HG02885 (cell line): Measurements from ENCODE around the gene TFB1M.
"Not testable (repeated sequence)": the region's sequence is repeated elsewhere in the genome, so short reads cannot be mapped to it uniquely, and the experiment has no call there.

Source experiments
- ATAC-seq: cut with Tn5 transposase; IDR thresholded peaks from one replicate; pipeline ENCODE4 v1.9.1; 2021; ENCODE audit warnings: mild to moderate bottlenecking; ENCODE audit not compliant: unreplicated experiment, poor library complexity

TFB1M gene

GRCh38 chr6:155306958-155307357 lies 7.3 kb downstream of the TFB1M start:
- no peak for ATAC-seq

GRCh38 chr6:155303361-155303870 lies 10.9 kb downstream of the TFB1M start:
- no peak for ATAC-seq

DNA sequence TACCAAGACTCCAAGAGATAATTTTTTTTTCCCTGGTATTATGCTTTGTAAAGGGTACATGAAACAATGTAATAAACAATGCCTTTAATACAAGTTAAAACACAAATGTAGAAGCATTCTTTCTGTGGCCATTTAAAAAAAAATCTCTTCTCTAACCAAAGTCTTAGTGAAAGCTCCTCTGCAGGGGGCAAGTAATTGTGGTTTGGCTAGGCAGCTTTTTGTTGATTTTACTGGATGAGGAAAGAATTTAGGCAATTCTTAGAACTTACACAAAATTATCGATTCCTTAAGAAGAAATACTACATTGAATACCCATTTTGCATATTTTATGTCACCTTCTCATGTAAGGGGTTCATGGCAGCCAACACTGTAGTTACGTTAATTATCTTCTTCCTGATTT lies 12.4 kb downstream of the TFB1M start:
- ATAC-seq = no peak

- no peak for ATAC-seq
These were observed 16.6 kb downstream of the TFB1M start for GRCh38 chr6:155297669-155298068.

- ATAC-seq = no peak
These were observed 21.6 kb downstream of the TFB1M start for GRCh38 chr6:155292711-155293110.

DNA sequence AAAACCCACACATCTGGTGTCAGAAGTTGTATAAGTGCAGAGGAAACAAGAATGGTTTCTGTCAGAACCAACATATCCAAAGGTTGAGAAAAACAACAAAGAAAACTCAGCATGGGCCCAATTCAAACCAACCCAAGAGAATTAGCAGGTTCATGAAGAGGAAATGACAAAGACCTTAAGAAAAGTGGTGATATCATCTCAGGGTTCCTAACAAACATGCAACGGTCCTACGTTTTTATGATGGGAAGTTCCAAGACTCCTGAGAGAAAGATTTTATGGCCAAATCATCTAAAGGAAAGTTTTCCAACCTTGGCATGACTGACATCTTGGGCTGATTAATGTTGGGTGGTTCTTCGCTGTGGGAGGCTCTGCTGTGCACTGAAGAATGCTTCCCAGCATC lies 23.0 kb downstream of the TFB1M start:
- no peak for ATAC-seq

DNA sequence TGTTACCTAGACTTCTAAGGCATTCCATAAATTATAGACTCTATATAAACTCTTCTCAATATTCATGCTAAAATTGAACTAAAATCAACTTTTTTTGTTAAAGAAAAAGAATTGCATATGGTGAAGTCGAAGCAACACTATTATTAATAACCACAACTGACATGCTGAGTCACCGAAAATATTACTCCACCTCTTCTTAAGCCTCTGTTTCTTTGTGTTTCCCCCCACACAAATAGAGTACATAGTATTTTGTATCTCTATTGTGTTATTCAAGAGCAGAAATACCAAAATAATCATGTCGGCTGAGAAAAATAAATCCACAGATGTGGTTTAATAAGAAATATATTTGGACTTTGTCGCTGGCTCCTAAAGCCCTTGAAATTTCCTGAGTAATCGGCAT lies 23.8 kb downstream of the TFB1M start:
- ATAC-seq = no peak

- no peak for ATAC-seq
These were observed 26.5 kb downstream of the TFB1M start for GRCh38 chr6:155287762-155288161.

- ATAC-seq = no peak
These were observed 29.5 kb downstream of the TFB1M start for GRCh38 chr6:155284775-155285174.

DNA sequence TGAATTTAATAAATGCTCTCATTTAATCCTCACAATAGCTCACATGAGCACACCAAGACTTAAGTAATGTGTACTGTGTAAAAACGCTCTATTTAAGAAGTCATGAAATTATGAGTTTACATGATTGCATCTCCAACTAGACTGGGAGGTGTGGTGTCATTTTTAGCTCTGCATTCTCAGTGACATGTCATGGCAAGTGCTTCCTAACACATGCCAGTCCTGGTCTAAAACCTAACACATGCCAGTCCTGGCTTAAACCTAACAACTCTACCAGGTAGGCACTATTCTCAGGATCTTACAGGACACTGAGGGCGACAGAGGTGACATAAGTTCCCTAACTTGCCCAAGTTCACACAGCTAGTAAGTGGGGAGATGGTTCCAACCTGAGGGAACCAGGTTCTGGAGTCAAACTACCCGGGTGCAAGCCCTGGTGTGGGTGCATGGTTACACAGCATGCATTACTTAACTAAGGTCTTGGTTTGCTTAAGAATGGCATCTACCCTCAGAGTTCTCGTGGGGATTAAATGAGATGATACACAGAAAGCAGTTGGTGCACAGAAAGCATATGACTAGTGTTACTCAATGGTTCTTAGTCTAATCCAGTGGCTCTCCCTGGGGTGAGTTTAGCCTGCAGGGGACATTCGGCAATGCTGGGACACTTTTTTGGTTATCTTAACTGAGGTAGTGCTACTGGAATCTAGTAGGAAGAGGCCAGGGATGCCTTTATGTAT lies 35.8 kb downstream of the TFB1M start:
- ATAC-seq = no peak

GRCh38 chr6:155276638-155277037 lies 37.6 kb downstream of the TFB1M start:
- ATAC-seq = no peak

- ATAC-seq = no peak
These were observed 38.3 kb downstream of the TFB1M start for GRCh38 chr6:155275808-155276480.

DNA sequence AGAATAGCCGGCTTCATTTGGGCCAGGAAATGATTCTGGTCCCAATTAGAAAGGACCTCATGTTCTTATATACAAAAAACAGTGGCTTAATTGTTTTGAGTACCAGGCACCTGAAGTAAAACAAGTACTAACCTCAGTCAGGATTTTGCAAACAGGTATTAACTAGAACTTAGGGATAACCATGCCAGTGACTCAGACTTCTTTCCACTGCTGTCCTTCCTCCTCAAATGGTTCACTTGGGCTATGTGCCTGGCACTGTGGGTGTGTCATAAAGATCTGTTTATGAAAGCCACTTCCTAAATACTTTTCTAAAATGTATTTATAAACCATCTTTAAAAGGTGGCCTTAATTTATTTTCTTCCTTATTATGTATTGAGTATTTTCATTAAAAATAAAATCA lies 39.8 kb downstream of the TFB1M start:
- ATAC-seq = no peak

DNA sequence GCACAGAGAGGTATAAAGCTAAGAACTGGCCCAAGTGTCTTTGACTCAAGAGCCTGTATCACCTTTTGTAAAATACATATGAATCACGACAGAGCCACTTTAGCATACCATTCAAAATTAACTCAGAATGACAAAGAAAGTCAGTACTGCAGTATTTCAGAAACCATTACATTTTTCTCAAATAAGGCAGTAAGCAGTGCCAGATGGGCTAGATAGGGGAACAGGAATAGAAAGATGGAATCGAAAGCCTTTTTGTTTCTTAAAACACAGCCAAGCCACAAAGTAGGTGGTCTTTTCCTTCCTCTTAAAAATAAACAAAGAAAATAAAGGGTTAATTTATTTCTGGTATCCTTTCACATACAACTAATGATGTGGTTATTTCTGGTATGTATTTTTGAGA lies 40.2 kb downstream of the TFB1M start:
- ATAC-seq = no peak

DNA sequence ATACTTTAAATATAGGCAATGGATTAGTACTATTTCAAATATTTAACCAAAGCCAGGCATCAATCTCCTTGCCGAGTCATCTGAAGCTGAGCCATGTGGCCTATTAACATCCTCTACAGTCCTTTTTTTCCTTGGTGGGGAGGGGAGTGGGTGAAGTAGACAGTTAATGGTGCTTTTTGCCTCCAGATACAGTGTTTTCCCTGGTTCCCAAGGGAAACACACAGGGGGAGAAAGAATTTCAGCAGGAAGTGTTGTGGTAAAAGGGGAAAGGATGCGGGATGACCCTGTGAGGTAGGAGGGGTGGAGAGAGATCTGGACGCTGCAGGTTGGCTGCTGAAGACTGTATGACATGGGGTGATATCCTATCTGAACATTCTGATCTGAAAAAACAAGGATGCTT lies 40.9 kb downstream of the TFB1M start:
- ATAC-seq = no peak

DNA sequence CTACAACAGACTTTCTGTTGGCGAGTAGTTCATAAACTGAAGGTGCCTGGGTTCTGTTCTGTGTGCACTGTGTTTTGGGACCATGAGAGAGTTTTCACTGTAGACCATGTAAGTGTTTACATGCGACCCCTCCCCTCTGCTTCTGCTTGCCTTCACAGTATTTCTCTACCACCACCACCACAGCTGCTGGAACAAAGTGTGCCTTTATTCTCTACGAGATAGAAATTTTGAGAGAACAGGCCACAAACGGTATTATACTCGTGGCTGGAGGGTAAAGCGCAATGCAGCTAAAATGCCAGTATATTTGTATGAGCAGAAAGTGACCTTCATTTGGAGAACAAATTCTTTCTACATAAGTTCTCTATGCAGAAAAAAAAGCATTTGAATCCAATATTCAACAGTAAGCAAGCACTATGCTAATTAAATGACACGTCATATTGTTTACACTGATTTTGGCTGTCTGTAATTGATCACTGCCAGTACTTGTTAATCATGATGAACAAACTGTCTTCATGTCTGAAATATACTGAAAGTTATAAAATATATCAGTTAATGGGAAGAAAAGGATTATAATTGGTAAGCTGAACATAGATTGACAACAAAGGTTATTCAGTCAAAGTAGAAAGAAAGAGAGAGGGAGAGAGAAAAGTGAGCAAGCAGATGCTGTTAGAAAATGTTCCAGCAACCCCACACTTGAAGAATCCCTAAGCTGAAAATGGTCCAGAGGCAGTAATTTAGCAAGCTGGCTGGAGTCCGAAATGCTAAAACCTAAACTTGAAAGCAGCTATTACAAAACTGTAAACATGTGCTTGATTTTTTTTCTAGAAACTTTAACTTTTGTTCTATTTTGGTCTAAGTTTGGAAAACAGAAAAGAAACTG lies 41.7 kb downstream of the TFB1M start:
- ATAC-seq = no peak

- ATAC-seq = no peak
These were observed 43.1 kb downstream of the TFB1M start for GRCh38 chr6:155271145-155271544.

GRCh38 chr6:155270561-155271091 lies 43.7 kb downstream of the TFB1M start:
- no peak for ATAC-seq

- ATAC-seq = no peak
These were observed 44.5 kb downstream of the TFB1M start for GRCh38 chr6:155269765-155270164.

GRCh38 chr6:155268088-155268867 lies 46.0 kb downstream of the TFB1M start:
- not testable (repeated sequence) for ATAC-seq
